CD14-positive monocyte (primary cell): ENCODE results near the gene CEP131. TPM values are rescaled to one million over a fixed set of nuclear protein-coding genes. Genes with fewer than 3 reads are reported as not detected.
A peak's percentile ranks its signal among the peaks of the same experiment; 100 is the strongest.

ENCODE experiments used
- DNase-seq, 3 donors: peaks; one replicate each; pipeline ENCODE4 v3.0.0-alpha.2; 2011 to 2022
- H2AFZ ChIP-seq: 2 replicates; pipeline ENCODE4 v1.6.0; 2012; ENCODE audit warnings: mild to moderate bottlenecking, low read depth, low read length, inconsistent platforms; ENCODE audit not compliant: insufficient read depth, poor library complexity, severe bottlenecking
- H3K27ac ChIP-seq, 2 donors: 1 replicate in 1 of 2; 2 replicates in 1 of 2; pipeline ENCODE4 v1.5.1; 2012 to 2013; ENCODE audit warnings: low read length in 2 of 2, control low read depth in 1 of 2, inconsistent platforms in 1 of 2, low read depth in 1 of 2, mild to moderate bottlenecking in 1 of 2
- H3K27me3 ChIP-seq, 2 donors: one replicate each; pipeline versions ENCODE4 v1.6.0 to v1.6.1; 2011 to 2013; ENCODE audit warnings: low read length in 2 of 2; ENCODE audit not compliant: control insufficient read depth in 2 of 2, insufficient read depth in 2 of 2
- H3K36me3 ChIP-seq, 2 donors: replicated peaks in 1 of 2; 1 replicate in 1 of 2; 2 replicates in 1 of 2; pipeline versions ENCODE4 v1.5.1 to v1.6.1; 2012 to 2013; ENCODE audit warnings: low read length in 2 of 2, control low read depth in 1 of 2, inconsistent platforms in 1 of 2, mild to moderate bottlenecking in 1 of 2; ENCODE audit not compliant: insufficient read depth in 2 of 2, control insufficient read depth in 1 of 2
- H3K4me1 ChIP-seq, 2 donors: 1 replicate in 1 of 2; 2 replicates in 1 of 2; pipeline versions ENCODE4 v1.5.1 to v1.6.1; 2012 to 2013; ENCODE audit warnings: low read length in 2 of 2, control low read depth in 1 of 2, inconsistent platforms in 1 of 2, mild to moderate bottlenecking in 1 of 2, moderate library complexity in 1 of 2; ENCODE audit not compliant: insufficient read depth in 2 of 2, control insufficient read depth in 1 of 2
- H3K4me2 ChIP-seq: replicated peaks from 2 replicates; pipeline ENCODE3; 2012; ENCODE audit warnings: low read length, moderate library complexity, mild to moderate bottlenecking; ENCODE audit not compliant: poor library complexity, severe bottlenecking; ENCODE audit errors: extremely low read depth
- H3K4me3 ChIP-seq, 3 experiments: fragments of 200-600 bp in 1 of 3; sonication (generic) in 1 of 3; replicated peaks in 1 of 3; 1 replicate in 2 of 3; 2 replicates in 1 of 3; pipeline ENCODE4 v1.5.1; 2011 to 2013; ENCODE audit warnings: low read length in 3 of 3, mild to moderate bottlenecking in 3 of 3, control low read depth in 2 of 3, low read depth in 2 of 3, inconsistent platforms in 1 of 3, moderate library complexity in 1 of 3
- H3K79me2 ChIP-seq: 2 replicates; pipeline ENCODE4 v1.6.0; 2012; ENCODE audit warnings: mild to moderate bottlenecking, control low read depth, inconsistent platforms, low read length, moderate library complexity; ENCODE audit not compliant: insufficient read depth
- H3K9ac ChIP-seq: 2 replicates; pipeline ENCODE4 v1.6.0; 2017; ENCODE audit warnings: low read length, mild to moderate bottlenecking; ENCODE audit not compliant: insufficient read depth, poor library complexity, severe bottlenecking
- H3K9me3 ChIP-seq, 2 donors: replicated peaks in 1 of 2; 1 replicate in 1 of 2; 2 replicates in 1 of 2; pipeline versions ENCODE4 v1.5.1 to v1.6.1; 2012 to 2013; ENCODE audit warnings: low read length in 2 of 2, control low read depth in 1 of 2; ENCODE audit not compliant: control insufficient read depth in 1 of 2, insufficient read depth in 1 of 2
- H4K20me1 ChIP-seq: 2 replicates; pipeline ENCODE4 v1.6.0; 2012; ENCODE audit warnings: mild to moderate bottlenecking, low read length, control low read depth, moderate library complexity; ENCODE audit not compliant: insufficient read depth
- H3K27ac Mint-ChIP-seq, 7 donors: one replicate each; pipeline ENCODE4 v1.8.0; 2020; ENCODE audit warnings: mild to moderate bottlenecking in 7 of 7, mixed read lengths in 7 of 7, moderate library complexity in 6 of 7, inconsistent platforms in 2 of 7
- H3K27me3 Mint-ChIP-seq, 3 donors: one replicate each; pipeline ENCODE4 v1.8.0; 2021 to 2022; ENCODE audit warnings: low read depth in 3 of 3, mild to moderate bottlenecking in 3 of 3, mixed read lengths in 3 of 3, moderate library complexity in 3 of 3, inconsistent platforms in 1 of 3
- H3K36me3 Mint-ChIP-seq, 2 donors: one replicate each; pipeline ENCODE4 v1.8.0; 2020; ENCODE audit warnings: mixed read lengths in 2 of 2, inconsistent platforms in 1 of 2, mild to moderate bottlenecking in 1 of 2
- H3K4me1 Mint-ChIP-seq: one replicate; pipeline ENCODE4 v1.8.0; 2020; ENCODE audit warnings: mild to moderate bottlenecking, mixed read lengths
- H3K4me3 Mint-ChIP-seq, 2 donors: one replicate each; pipeline ENCODE4 v1.8.0; 2020; ENCODE audit warnings: mild to moderate bottlenecking in 2 of 2, mixed read lengths in 2 of 2, moderate library complexity in 1 of 2
- H3K9me3 Mint-ChIP-seq, 7 donors: one replicate each; pipeline ENCODE4 v1.8.0; 2020 to 2022; ENCODE audit warnings: mixed read lengths in 7 of 7, mild to moderate bottlenecking in 6 of 7, moderate library complexity in 6 of 7, inconsistent platforms in 2 of 7
- WGBS: methylation state at CpG from one replicate; pipeline ENCODE4 v1.1.5; 2013; ENCODE audit warnings: missing lambda C conversion rate; ENCODE audit not compliant: insufficient coverage; 5-methylcytosine and 5-hydroxymethylcytosine counted together
- intact Hi-C, 2 donors: fragments of 100-400 bp; cut with micrococcal nuclease; formaldehyde crosslinking; loops; one replicate each; pipeline versions ENCODE4 v1.15.0 to v1.15.1; 2023
- polyA plus RNA-seq, 3 donors: library from polyadenylated mRNA; depleted of rRNA in 1 of 3; unstranded in 2 of 3; stranded (reverse) in 1 of 3; fragments of 300-500 nt in 2 of 3; fragments of >200 nt in 1 of 3; fragmentation: Illumina TruSeq in 2 of 3; gene quantifications; 1 replicate in 2 of 3; 2 replicates in 1 of 3; pipeline ENCODE4 v1.2.3, GENCODE V29; 2012 to 2021
- TF ChIP-seq, protein P1 (sequence below): fragments of 200-600 bp; IDR thresholded peaks from one replicate; pipeline ENCODE4 v1.8.0; 2022; ENCODE audit warnings: antibody characterized with exemption, mild to moderate bottlenecking

CEP131 gene
- polyA plus RNA-seq, 3 donors: 0.69 to 9.7 (median 1.0) TPM

- peaks cover 13% of the 10 kb centered on the region for H3K4me1 Mint-ChIP-seq
- H3K4me1 ChIP-seq: peaks cover 13 to 20% of the 10 kb centered on the region in 2 donors
- H3K27ac Mint-ChIP-seq: peak overlapping the region in 1 of 7 donors; percentile 8
- H3K4me3 Mint-ChIP-seq: no peak overlapping the region
- peaks cover 4% of the 10 kb centered on the region for H3K79me2 ChIP-seq
- no peaks in the 10 kb centered on the region for H3K27me3 ChIP-seq
- H3K36me3 ChIP-seq: peaks cover 4 to 5% of the 10 kb centered on the region in 2 donors
- TF ChIP-seq, protein P1, sequence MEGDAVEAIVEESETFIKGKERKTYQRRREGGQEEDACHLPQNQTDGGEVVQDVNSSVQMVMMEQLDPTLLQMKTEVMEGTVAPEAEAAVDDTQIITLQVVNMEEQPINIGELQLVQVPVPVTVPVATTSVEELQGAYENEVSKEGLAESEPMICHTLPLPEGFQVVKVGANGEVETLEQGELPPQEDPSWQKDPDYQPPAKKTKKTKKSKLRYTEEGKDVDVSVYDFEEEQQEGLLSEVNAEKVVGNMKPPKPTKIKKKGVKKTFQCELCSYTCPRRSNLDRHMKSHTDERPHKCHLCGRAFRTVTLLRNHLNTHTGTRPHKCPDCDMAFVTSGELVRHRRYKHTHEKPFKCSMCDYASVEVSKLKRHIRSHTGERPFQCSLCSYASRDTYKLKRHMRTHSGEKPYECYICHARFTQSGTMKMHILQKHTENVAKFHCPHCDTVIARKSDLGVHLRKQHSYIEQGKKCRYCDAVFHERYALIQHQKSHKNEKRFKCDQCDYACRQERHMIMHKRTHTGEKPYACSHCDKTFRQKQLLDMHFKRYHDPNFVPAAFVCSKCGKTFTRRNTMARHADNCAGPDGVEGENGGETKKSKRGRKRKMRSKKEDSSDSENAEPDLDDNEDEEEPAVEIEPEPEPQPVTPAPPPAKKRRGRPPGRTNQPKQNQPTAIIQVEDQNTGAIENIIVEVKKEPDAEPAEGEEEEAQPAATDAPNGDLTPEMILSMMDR: no peak
- no peak overlapping the region for H2AFZ ChIP-seq
- peaks cover 16 to 29% of the 10 kb centered on the region in 2 donors for H3K36me3 Mint-ChIP-seq
- no peak overlapping the region for H3K9ac ChIP-seq
- DNase-seq: no peak
- intact Hi-C loops: no loop called here
- H3K27ac ChIP-seq: no peak overlapping the region
- H3K9me3 Mint-ChIP-seq: no peaks in the 10 kb centered on the region
- H3K27me3 Mint-ChIP-seq: peaks cover 0 to 5% (median 3%) of the 10 kb centered on the region in 3 donors
- 87% methylated on average over 7 of the region's 13 CpGs for WGBS
- H3K4me3 ChIP-seq: no peak overlapping the region
- H3K4me2 ChIP-seq: no peak overlapping the region
- no peaks in the 10 kb centered on the region for H3K9me3 ChIP-seq
- H4K20me1 ChIP-seq: no peaks in the 10 kb centered on the region
These were observed 4.3 kb downstream of the CEP131 start for GRCh38 chr17:81218459-81218858.

DNA sequence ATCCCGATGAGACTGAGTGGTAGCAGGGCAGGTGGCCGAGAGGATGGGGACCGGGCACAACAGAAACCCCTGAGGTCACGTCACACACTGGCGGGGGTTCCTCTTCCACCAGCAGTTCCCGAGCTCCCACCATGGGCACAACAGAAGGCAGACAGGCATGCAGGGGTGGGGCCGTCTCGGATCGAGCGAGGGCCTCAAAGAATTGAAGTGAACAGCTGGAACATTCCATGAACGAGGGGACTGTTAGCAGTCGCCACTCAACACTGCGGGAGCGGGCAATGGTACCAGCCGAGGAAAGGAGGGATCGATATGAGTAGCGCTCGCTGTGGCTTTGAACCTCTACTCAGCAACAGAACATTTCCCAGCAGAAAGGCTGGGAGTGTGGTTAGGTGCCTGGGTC lies 5.3 kb downstream of the CEP131 start:
- peaks cover 11% of the 10 kb centered on the region for H3K4me1 Mint-ChIP-seq
- Histone ChIP-seq H2AFZ (no peak overlapping the region), H3K36me3 (peaks cover 4 to 5% of the 10 kb centered on the region in 2 donors), H3K9ac (no peak overlapping the region), H3K4me2 (no peak overlapping the region), H4K20me1 (no peaks in the 10 kb centered on the region), H3K9me3 (no peaks in the 10 kb centered on the region), H3K79me2 (peaks cover 4% of the 10 kb centered on the region), H3K27ac (no peak overlapping the region), H3K4me3 (no peak overlapping the region), H3K4me1 (peaks cover 9 to 13% of the 10 kb centered on the region in 2 donors), H3K27me3 (no peaks in the 10 kb centered on the region)
- intact Hi-C loops: no loop called here
- H3K27ac Mint-ChIP-seq: no peak overlapping the region
- no peaks in the 10 kb centered on the region for H3K9me3 Mint-ChIP-seq
- H3K27me3 Mint-ChIP-seq: peaks cover 0 to 5% (median 4%) of the 10 kb centered on the region in 3 donors
- peaks cover 17 to 29% of the 10 kb centered on the region in 2 donors for H3K36me3 Mint-ChIP-seq
- DNase-seq: no peak
- H3K4me3 Mint-ChIP-seq: no peak overlapping the region
- TF ChIP-seq, protein P1: no peak
- 97% methylated on average over 13 of the region's 18 CpGs for WGBS
